Measurements from ENCODE around the gene ADORA1.

DNA sequence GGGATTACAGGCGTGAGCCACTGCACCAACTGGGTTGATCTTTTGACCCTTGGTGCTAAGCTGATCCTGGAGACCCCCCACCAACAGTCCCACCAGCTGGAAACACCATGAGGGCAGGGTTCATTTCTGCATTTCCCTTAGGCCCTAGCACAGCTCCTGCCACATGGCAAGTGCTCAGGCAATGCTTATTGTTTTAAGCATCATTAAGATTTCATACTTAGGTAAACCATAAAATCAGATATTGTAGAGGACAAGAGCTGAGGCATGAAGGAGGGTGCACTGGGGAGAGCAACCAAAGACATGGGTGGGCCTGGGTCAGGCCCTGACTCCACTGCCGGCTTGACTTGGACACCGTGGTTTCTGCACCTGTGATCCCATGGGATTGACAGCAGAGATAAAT, 84.3 kb downstream of the ADORA1 start:
- TF ChIP-seq, protein P1, sequence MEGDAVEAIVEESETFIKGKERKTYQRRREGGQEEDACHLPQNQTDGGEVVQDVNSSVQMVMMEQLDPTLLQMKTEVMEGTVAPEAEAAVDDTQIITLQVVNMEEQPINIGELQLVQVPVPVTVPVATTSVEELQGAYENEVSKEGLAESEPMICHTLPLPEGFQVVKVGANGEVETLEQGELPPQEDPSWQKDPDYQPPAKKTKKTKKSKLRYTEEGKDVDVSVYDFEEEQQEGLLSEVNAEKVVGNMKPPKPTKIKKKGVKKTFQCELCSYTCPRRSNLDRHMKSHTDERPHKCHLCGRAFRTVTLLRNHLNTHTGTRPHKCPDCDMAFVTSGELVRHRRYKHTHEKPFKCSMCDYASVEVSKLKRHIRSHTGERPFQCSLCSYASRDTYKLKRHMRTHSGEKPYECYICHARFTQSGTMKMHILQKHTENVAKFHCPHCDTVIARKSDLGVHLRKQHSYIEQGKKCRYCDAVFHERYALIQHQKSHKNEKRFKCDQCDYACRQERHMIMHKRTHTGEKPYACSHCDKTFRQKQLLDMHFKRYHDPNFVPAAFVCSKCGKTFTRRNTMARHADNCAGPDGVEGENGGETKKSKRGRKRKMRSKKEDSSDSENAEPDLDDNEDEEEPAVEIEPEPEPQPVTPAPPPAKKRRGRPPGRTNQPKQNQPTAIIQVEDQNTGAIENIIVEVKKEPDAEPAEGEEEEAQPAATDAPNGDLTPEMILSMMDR (IDR thresholded peaks at IDR 0.05; ENCODE audit: insufficient read depth, low read length): no peak
- TF ChIP-seq GABPA (IDR thresholded peaks at IDR 0.05; ENCODE audit: low read depth): no peak
